Fibroblast of villous mesenchyme (primary cell): ENCODE results near the gene MBNL1. TPM values are rescaled to one million over a fixed set of nuclear protein-coding genes. Genes with fewer than 3 reads are reported as not detected.

Source experiments
- DNase-seq: peaks from one replicate; pipeline ENCODE4 v3.0.0-alpha.2; 2010; ENCODE audit warnings: low read depth
- H3K4me3 ChIP-seq: 2 replicates; pipeline ENCODE4 v1.5.1; 2011; ENCODE audit warnings: low read depth, mild to moderate bottlenecking, low read length
- CTCF ChIP-seq: IDR thresholded peaks from 2 replicates; pipeline ENCODE4 v1.5.1; 2012; ENCODE audit warnings: low read depth, mild to moderate bottlenecking, low read length; ENCODE audit not compliant: insufficient read depth
- total RNA-seq: library from RNA; depleted of rRNA; stranded (reverse); fragments of >200 nt; gene quantifications from 2 replicates; pipeline ENCODE4 v1.2.3, GENCODE V29; 2012

MBNL1 gene
- total RNA-seq, 1 donor: 440 TPM

DNA sequence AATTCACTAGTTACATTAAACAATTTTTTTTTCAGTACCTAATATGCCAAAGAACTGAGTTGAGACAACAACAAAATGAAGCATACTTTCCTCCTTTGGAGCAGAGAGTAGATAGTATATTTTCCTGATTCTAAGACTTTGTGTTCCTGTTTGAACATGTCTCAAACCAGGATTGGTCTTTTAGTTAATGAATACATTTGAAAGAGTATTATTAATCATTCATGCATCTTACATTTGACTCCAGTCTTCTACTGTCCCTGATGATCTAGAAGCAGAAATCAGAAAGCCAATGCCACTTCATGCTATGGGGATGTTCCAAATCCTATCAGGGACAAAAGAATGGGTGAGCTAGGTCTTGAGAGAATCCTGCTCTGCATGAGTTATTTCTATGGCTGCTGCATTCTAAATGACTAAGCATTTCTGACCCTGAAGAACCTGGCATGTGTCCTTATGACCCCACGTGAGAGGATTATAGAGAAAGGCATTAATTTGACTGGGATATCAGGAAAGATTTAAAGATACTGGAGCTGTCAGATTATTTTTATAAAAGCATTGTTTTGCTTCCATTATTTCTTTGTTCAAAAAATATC, 32.9 kb upstream of the MBNL1 start:
- no peak for TF ChIP-seq CTCF
- DNase-seq: no peak
- H3K4me3 ChIP-seq: no peak overlapping the region

DNA sequence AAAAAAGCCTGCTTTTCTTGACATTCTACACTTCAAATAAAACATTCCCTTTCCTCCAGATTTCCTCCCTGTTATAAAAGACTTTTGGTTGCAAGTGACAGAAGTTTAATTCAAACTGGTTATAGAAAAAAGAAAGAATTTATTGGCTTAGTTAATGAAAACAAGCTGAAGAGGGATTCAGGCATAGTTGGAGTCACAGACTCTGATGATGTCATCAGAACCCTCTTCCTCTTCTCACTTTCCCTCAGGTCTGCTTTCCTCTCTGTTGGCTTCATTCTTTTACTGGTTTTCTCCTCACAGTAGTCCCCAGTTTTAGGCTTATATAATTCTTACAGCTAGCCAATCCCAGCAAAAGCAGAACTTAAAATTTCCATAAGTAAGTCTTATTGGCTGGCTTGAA, 32.0 kb upstream of the MBNL1 start:
- H3K4me3 ChIP-seq: no peak overlapping the region
- no peak for DNase-seq
- TF ChIP-seq CTCF: no peak

DNA sequence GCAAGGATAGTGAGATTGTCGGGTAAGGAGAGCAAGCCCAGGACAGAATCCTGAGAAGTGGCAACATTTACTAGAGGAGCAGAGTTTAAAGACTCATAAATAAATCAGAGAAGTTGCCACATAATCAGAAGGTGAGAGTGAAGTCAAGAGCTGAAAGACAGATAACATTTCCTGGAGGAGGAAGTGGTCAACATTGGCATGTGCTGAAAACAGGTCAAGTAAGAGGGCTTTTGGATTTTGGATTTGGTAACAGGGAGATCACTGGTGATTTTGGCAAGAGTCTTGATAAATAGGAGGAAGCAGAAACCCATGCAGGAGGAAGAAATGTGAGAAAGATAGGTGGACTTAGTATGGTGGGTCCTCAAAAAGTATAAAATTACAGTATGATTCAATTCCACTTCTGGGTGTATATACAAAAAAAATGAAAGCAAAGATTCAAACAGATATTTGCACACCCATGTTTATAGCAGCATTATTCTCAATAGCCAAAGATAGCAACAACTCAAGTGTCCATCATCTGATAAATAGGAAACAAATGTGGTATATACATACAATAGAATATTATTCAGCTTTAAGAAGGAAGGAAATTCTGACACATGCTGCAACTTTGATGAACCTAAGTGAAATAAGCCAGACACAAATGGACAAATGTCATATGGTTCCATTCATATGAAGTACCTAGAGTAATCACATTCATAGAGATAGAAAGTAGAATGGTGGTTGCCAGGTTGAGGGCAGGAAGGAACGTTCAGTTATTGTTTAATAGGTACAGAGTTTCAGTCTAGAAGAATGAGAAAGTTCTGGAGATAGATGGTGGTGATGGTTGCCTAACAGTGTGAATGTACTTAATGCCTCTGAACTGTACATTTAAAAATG, 27.3 kb upstream of the MBNL1 start:
- DNase-seq: peak; percentile 48
- no peak for TF ChIP-seq CTCF
- no peak overlapping the region for H3K4me3 ChIP-seq

DNA sequence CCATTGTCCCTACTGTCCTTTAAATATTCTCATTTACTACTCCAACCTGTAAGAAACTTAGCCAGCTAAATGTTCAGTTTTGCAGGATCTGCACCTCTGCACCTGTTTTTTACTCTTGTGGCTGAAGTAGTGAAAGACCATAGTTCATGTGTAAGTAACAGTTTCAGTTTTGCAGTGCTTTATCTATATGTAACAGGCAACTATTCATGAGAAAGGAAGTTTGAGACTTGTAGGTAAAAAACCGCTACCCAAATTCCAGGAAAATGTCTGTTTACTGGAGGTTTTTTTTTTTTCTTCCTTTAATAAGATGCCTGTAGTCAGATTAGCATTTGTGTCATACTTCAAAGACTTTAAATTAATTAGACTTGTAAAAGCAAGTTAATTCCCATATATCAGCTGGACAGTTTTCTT, 25.4 kb upstream of the MBNL1 start:
- no peak for TF ChIP-seq CTCF
- no peak for DNase-seq
- no peak overlapping the region for H3K4me3 ChIP-seq

DNA sequence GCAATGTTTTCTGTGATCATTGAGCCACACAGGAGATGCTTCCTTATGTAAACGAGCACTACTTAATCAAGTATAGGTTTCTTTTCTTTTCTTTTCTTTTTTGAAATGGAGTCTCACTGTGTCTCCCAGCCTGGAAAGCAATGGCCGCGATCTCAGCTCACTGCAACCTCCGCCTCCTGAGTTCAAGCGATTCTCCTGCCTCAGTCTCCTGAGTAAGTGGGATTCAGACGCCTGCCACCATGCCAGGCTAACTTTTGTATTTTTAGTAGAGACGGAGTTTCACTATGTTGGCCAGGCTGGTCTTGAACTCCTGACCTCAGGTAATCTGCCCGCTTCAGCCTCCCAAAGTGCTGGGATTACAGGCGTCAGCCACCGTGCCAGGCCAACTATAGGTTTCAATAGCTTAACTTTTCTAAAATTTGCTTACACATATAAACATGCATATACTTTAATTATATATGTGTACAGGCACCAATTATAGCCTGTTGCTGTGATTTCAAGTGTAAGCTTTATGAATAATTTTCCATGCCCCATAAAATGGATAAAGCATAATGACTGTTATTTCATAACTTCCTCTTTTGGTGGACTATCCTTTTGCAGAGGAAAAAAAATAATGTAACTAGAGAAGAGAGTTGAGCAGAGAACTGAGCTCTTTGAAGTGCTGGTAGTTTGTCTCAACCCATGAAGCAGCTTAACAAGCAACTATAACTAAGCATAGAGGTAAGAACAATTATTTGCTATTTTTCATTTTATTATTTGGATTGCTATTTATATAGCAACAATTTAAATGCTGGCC, 24.8 kb upstream of the MBNL1 start:
- H3K4me3 ChIP-seq: no peak overlapping the region

DNA sequence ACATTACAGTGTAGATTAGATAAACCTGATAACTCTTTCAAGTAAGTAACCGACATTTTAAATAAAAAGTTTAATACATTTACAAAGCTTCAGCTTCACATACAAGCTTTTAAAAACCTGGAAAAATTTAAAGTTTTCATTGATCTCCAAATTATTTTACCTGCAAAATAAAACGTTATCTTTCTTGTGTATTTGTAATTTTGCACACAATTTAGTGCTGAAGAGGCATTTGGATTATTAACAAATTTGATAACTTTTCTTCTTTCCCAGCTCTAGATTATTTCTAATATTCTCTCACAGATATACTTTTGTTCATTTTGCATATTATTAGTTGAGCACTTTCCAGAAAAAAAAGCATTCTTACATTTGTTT, 24.2 kb upstream of the MBNL1 start:
- no peak overlapping the region for H3K4me3 ChIP-seq
- no peak for TF ChIP-seq CTCF
- no peak for DNase-seq

More for the DNA sequence above, 24.8 kb upstream of the MBNL1 start:
- TF ChIP-seq CTCF: no peak
- no peak for DNase-seq
